Endothelial cell of umbilical vein (primary cell): Measurements from ENCODE around the gene KMT5C. TPM values are rescaled to one million over a fixed set of nuclear protein-coding genes. Genes with fewer than 3 reads are reported as not detected.
"Not testable (repeated sequence)": the region's sequence is repeated elsewhere in the genome, so short reads cannot be mapped to it uniquely, and the experiment has no call there.

ENCODE experiments used
- BruUV-seq: library from RNA; stranded (reverse); fragments of 400-500 nt; replicated peaks from 2 replicates; lab custom pipeline; 2021; lab: Mats Ljungman, UMichigan
- CTCF ChIA-PET: fragments of 300-600, 350-600 bp; sonication (Branson Sonifier 250); formaldehyde crosslinking; loops from one replicate; lab custom pipeline; 2021; ENCODE audit warnings: antibody characterized with exemption, inconsistent platforms; lab: Charles Lee
- POLR2A ChIA-PET: fragments of 300-600, 350-600 bp; sonication (Branson Sonifier 250); formaldehyde crosslinking; loops from one replicate; lab custom pipeline; 2021; ENCODE audit warnings: antibody characterized with exemption, inconsistent platforms; lab: Charles Lee
- DNase-seq: peaks from one replicate; pipeline ENCODE4 v3.0.0-alpha.2; 2011; ENCODE audit warnings: low read depth, low spot score
- FAIRE-seq: peaks from 2 replicates; lab custom pipeline; 2011; peaks lifted over from hg19 to GRCh38; lab: Jason Lieb, UNC
- H2AFZ ChIP-seq: 2 replicates; pipeline ENCODE4 v1.6.0; 2012; ENCODE audit warnings: low read depth, low read length, control low read depth, inconsistent platforms
- H3K27ac ChIP-seq: 2 replicates; pipeline ENCODE4 v1.5.1; 2011; ENCODE audit warnings: low read depth, mild to moderate bottlenecking, control low read depth, low read length, moderate library complexity; ENCODE audit not compliant: insufficient read depth
- H3K27me3 ChIP-seq, 2 experiments: 2 replicates each; pipeline versions ENCODE4 v1.6.0 to v1.6.1; 2011; ENCODE audit warnings: low read length in 2 of 2, mixed read lengths in 1 of 2; ENCODE audit not compliant: control insufficient read depth in 2 of 2, insufficient read depth in 2 of 2
- H3K36me3 ChIP-seq, 2 experiments: 2 replicates in 1 of 2; 3 replicates in 1 of 2; pipeline ENCODE4 v1.5.1; 2011; ENCODE audit warnings: low read length in 2 of 2, mild to moderate bottlenecking in 1 of 2, moderate library complexity in 1 of 2; ENCODE audit not compliant: control insufficient read depth in 2 of 2, insufficient read depth in 2 of 2; ENCODE audit errors: extremely low read depth in 1 of 2
- H3K4me1 ChIP-seq: 3 replicates; pipeline ENCODE4 v1.5.1; 2011; ENCODE audit warnings: mild to moderate bottlenecking, low read length; ENCODE audit not compliant: control insufficient read depth, insufficient read depth; ENCODE audit errors: extremely low read depth
- H3K4me2 ChIP-seq: 2 replicates; pipeline ENCODE4 v1.6.1; 2011; ENCODE audit warnings: low read length, control low read depth, mixed read lengths; ENCODE audit not compliant: insufficient read depth
- H3K4me3 ChIP-seq, 3 experiments: fragments of 200-600 bp in 1 of 3; sonication (generic), shearing (Covaris generic) in 1 of 3; replicated peaks in 1 of 3; 2 replicates each; pipeline ENCODE4 v1.5.1; 2011 to 2016; ENCODE audit warnings: control low read depth in 3 of 3, low read length in 3 of 3, mild to moderate bottlenecking in 2 of 3, inconsistent platforms in 1 of 3, low read depth in 1 of 3, moderate library complexity in 1 of 3; ENCODE audit not compliant: insufficient read depth in 1 of 3
- H3K79me2 ChIP-seq: 2 replicates; pipeline ENCODE4 v1.6.0; 2012; ENCODE audit warnings: low read length, inconsistent platforms; ENCODE audit not compliant: control insufficient read depth, insufficient read depth
- H3K9ac ChIP-seq: replicated peaks from 2 replicates; pipeline ENCODE3; 2011; ENCODE audit warnings: low read length, control low read depth; ENCODE audit not compliant: insufficient read depth; ENCODE audit errors: extremely low read depth
- H3K9me1 ChIP-seq: replicated peaks from 3 replicates; pipeline ENCODE4 v1.6.0; 2011; ENCODE audit warnings: mild to moderate bottlenecking, low read length; ENCODE audit not compliant: control insufficient read depth, insufficient read depth; ENCODE audit errors: extremely low read depth
- H3K9me3 ChIP-seq: replicated peaks from 2 replicates; pipeline ENCODE4 v1.5.1; 2012; ENCODE audit warnings: low read length, inconsistent platforms; ENCODE audit not compliant: control insufficient read depth, insufficient read depth
- H4K20me1 ChIP-seq: replicated peaks from 2 replicates; pipeline ENCODE3; 2011; ENCODE audit warnings: mild to moderate bottlenecking, low read length; ENCODE audit not compliant: control insufficient read depth, insufficient read depth; ENCODE audit errors: extremely low read depth
- JUN ChIP-seq: IDR thresholded peaks from 2 replicates; pipeline ENCODE4 v1.6.1; 2011; ENCODE audit warnings: borderline replicate concordance, low read depth; ENCODE audit not compliant: insufficient read length, insufficient read depth
- dilution Hi-C: fragments of 300-500 bp; cut with MboI; formaldehyde crosslinking; loops from one replicate; pipeline ENCODE4 v1.15.0; 2019; ENCODE audit warnings: low sequenced_read_pairs; ENCODE audit not compliant: extremely low pct_ligation_motif_present
- intact Hi-C: fragments of 100-400 bp; cut with micrococcal nuclease; formaldehyde crosslinking; loops from one replicate; pipeline ENCODE4 v1.10.0; 2022
- polyA plus RNA-seq, 4 experiments: library from polyadenylated mRNA; depleted of rRNA in 3 of 4; stranded (reverse) in 3 of 4; unstranded in 1 of 4; fragments of >200 nt; gene quantifications; 2 replicates each; pipeline versions ENCODE4 v1.2.1 to v1.2.3, GENCODE V29; 2011 to 2012; ENCODE audit warnings: missing spikeins in 1 of 4
- total RNA-seq: library from RNA; stranded (reverse); gene quantifications from 2 replicates; pipeline ENCODE4 v1.2.3, GENCODE V29; 2021

Gene KMT5C
- total and polyA plus RNA-seq, 2 donors (not counting 3 experiments of a cell fraction or from before 2014, with no cell fraction given), result 7.2 to 13.5 TPM

DNA sequence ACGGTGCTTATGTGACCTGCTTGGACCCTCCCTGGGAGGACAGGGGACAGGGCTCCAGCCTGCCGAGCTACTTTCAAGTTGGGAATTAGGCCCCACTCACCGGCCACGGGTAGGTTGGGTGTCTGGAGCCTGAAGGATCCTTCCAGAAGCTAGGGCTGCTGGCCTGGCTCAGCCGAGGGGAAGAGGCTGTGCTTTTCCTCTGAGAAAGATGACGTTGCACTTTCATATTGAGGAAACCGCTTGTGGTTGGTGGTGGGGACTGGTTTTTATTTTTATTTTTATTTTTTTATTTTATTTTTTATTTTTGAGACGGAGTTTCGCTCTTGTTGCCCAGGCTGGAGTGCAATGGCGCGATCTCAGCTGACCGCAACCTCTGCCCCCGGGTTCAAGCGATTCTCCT lies 14.5 kb upstream of the KMT5C start, which contains the start of gene TMEM150B:
TSS of gene TMEM150B (minus strand) at position 170 of the 400 bp plus-strand sequence. CDS start 4,305 bp downstream, outside the sequence.
- H3K4me3 ChIP-seq, result no peak within 1 kb of the TSS
- no peaks in the 10 kb centered on the region for H3K4me1 ChIP-seq
- no peak within 1 kb of the TSS for H3K27ac ChIP-seq
- peaks cover 0 to 2% of the 10 kb centered on the region in 2 experiments for H3K27me3 ChIP-seq
- intact Hi-C loops (no loop called here), dilution Hi-C loops (no loop called here)
- no peak within 1 kb of the TSS for H2AFZ ChIP-seq
- ChIA-PET CTCF (interaction anchor here (1.5 kb wide), 1 partner anchor 33 kb away, joined by 3 read pairs; no protein-coding TSS in a partner anchor), POLR2A (no interaction called here)
- no peaks in the 10 kb centered on the region for H3K79me2 ChIP-seq
- no peak within 1 kb of the TSS for H3K4me2 ChIP-seq
- no peaks in the 10 kb centered on the region for H3K36me3 ChIP-seq
- no peak for TF ChIP-seq JUN
- FAIRE-seq (no peak), DNase-seq (no peak)
- BruUV-seq, result no TSS peak
- no peak within 1 kb of the TSS for H3K9ac ChIP-seq
- H3K9me1 ChIP-seq, result no peaks in the 10 kb centered on the region
- no peaks in the 10 kb centered on the region for H4K20me1 ChIP-seq
- H3K9me3 ChIP-seq, result no peaks in the 10 kb centered on the region

DNA sequence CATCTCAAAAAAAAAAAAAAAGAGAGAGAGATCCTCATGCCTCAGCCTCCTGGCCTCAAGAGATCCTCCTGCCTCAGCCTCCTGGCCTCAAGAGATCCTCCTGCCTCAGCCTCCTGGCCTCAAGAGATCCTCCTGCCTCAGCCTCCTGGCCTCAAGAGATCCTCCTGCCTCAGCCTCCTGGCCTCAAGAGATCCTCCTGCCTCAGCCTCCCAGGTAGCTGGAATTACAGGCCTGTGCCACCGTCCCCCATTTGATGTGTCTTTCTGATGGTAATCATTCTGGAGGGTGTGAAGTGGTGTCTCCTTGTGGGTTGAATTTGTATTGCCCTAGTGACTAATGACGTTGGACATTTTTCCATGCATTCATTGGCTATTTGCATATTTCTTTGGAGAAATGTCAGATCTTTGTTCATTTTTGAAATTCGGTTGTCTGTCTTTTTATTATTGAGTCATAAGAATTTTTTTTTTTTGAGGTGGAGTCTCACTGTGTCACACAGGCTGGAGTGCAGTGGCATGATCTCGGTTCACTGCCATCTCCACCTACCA lies 10.8 kb upstream of the KMT5C start:
- H3K9me3 ChIP-seq, H3K36me3 ChIP-seq, DNase-seq, H3K9ac ChIP-seq, H3K27me3 ChIP-seq, POLR2A ChIA-PET, H3K9me1 ChIP-seq, H3K27ac ChIP-seq, H3K4me1 ChIP-seq, H2AFZ ChIP-seq, H3K4me3 ChIP-seq, H4K20me1 ChIP-seq, BruUV-seq, dilution Hi-C loops, H3K4me2 ChIP-seq, FAIRE-seq, intact Hi-C loops, H3K79me2 ChIP-seq, CTCF ChIA-PET: not testable (repeated sequence)

DNA sequence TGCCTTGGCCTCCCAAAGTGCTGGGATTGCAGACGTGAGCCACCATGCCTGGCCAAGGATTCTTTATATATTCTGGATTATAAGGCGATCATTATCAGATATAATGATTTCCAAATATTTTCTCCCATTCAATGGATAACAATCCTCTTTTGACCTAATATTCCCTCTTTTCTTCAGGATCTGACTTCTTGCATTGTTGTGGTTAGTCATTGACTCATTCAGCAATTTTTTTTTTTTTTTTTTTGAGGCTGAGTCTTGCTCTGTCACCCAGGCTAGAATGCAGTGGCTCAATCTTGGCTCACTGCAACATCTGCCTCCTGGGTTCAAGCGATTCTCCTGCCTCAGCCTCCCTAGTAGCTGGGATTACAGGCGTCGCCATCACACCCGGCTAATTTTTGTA lies 9.9 kb upstream of the KMT5C start:
- intact Hi-C loops, result loop anchor here (10.0 kb wide), 1 partner anchor 325 kb away; the partner anchor contains the start of gene U2AF2
- H2AFZ ChIP-seq, DNase-seq, H4K20me1 ChIP-seq, H3K9ac ChIP-seq, dilution Hi-C loops, H3K36me3 ChIP-seq, H3K79me2 ChIP-seq, H3K4me3 ChIP-seq, H3K9me3 ChIP-seq, H3K9me1 ChIP-seq, H3K27ac ChIP-seq, H3K4me2 ChIP-seq, FAIRE-seq, BruUV-seq, CTCF ChIA-PET, H3K4me1 ChIP-seq, POLR2A ChIA-PET, H3K27me3 ChIP-seq: not testable (repeated sequence)
